PC-9 (cell line): ENCODE results near the gene COLEC11. TPM values are rescaled to one million over a fixed set of nuclear protein-coding genes. Genes with fewer than 3 reads are reported as not detected.

ENCODE experiments used
- BruUV-seq: library from RNA; stranded (reverse); fragments of 400-500 nt; replicated peaks from 2 replicates; lab custom pipeline; 2021; lab: Mats Ljungman, UMichigan
- CTCF ChIA-PET: fragments of 300-600 bp; sonication (Branson Sonifier 250); formaldehyde crosslinking; loops from one replicate; lab custom pipeline; 2022; ENCODE audit warnings: antibody characterized with exemption; lab: Charles Lee
- POLR2A ChIA-PET: fragments of 300-600 bp; sonication (Branson Sonifier 250); formaldehyde crosslinking; loops from one replicate; lab custom pipeline; 2022; ENCODE audit warnings: antibody characterized with exemption; ENCODE audit not compliant: unreplicated experiment; lab: Charles Lee
- DNase-seq, 2 experiments: peaks; one replicate each; pipeline versions ENCODE4 v3.0.0 to v3.0.0-alpha.2; 2015 to 2022; ENCODE audit warnings: mixed read lengths in 1 of 2
- H2AFZ ChIP-seq: fragments of 200-600 bp; sonication (generic); 2 replicates; pipeline ENCODE4 v1.8.1; 2017; ENCODE audit warnings: antibody characterized with exemption
- H3F3A ChIP-seq: fragments of 200-600 bp; sonication (generic); 2 replicates; pipeline ENCODE4 v1.8.1; 2017; ENCODE audit warnings: antibody characterized with exemption, mild to moderate bottlenecking, low read depth; ENCODE audit not compliant: insufficient read depth
- H3K27ac ChIP-seq: fragments of 200-600 bp; sonication (generic); 2 replicates; pipeline ENCODE4 v1.6.1; 2016; ENCODE audit warnings: mixed run types
- H3K27me3 ChIP-seq: fragments of 200-600 bp; sonication (generic); 2 replicates; pipeline ENCODE4 v1.6.1; 2016; ENCODE audit warnings: low read depth, mixed run types; ENCODE audit not compliant: insufficient read depth
- H3K36me3 ChIP-seq: fragments of 200-600 bp; sonication (generic); 2 replicates; pipeline ENCODE4 v1.6.1; 2016; ENCODE audit warnings: low read depth, mixed run types
- H3K4me1 ChIP-seq: fragments of 200-600 bp; sonication (generic); replicated peaks from 2 replicates; pipeline ENCODE4 v1.6.1; 2016; ENCODE audit warnings: mixed run types; ENCODE audit not compliant: insufficient read depth
- H3K4me2 ChIP-seq: fragments of 200-600 bp; sonication (generic); 2 replicates; pipeline ENCODE4 v1.6.1; 2017; ENCODE audit warnings: mixed run types
- H3K4me3 ChIP-seq: fragments of 200-600 bp; sonication (generic); 2 replicates; pipeline ENCODE4 v1.6.1; 2016; ENCODE audit warnings: mixed run types
- H3K79me2 ChIP-seq: fragments of 200-600 bp; sonication (generic); 2 replicates; pipeline ENCODE4 v1.6.1; 2017; ENCODE audit warnings: low read depth, mixed run types
- H3K9me2 ChIP-seq: fragments of 200-600 bp; sonication (generic); 2 replicates; pipeline ENCODE4 v1.8.1; 2017; ENCODE audit warnings: mild to moderate bottlenecking; ENCODE audit not compliant: insufficient read depth
- H3K9me3 ChIP-seq: fragments of 200-600 bp; sonication (generic); 2 replicates; pipeline ENCODE4 v1.8.1; 2016; ENCODE audit warnings: low read depth; ENCODE audit not compliant: insufficient read depth
- H4K20me1 ChIP-seq: fragments of 200-600 bp; sonication (generic); 2 replicates; pipeline ENCODE4 v1.8.1; 2017; ENCODE audit not compliant: insufficient read depth
- EZH2 ChIP-seq: fragments of 200-600 bp; sonication (generic); IDR thresholded peaks from 2 replicates; pipeline ENCODE4 v1.8.0; 2017; ENCODE audit warnings: antibody characterized with exemption, low read depth
- intact Hi-C: fragments of 100-400 bp; cut with micrococcal nuclease; formaldehyde crosslinking; loops from one replicate; pipeline ENCODE4 v1.10.0; 2022; ENCODE audit not compliant: unreplicated experiment
- total RNA-seq: library from RNA; stranded (reverse); gene quantifications from 2 replicates; pipeline ENCODE4 v1.2.3, GENCODE V29; 2021
- TF ChIP-seq, protein P1 (sequence below): fragments of 200-600 bp; sonication (generic); conservative IDR thresholded peaks from 2 replicates; pipeline ENCODE4 v1.6.1; 2017; ENCODE audit warnings: mixed run types, antibody characterized with exemption, mild to moderate bottlenecking, moderate library complexity

COLEC11 gene
- total RNA-seq, 1 experiment from 2014 or later: 2.4 TPM

GRCh38 chr2:3580449-3580848, 14.5 kb upstream of the COLEC11 start:
- H3K9me3 ChIP-seq: no peaks in the 10 kb centered on the region
- H3K79me2 ChIP-seq: peaks cover 62% of the 10 kb centered on the region
- no peak overlapping the region for H2AFZ ChIP-seq
- H3K4me1 ChIP-seq: peaks cover 27% of the 10 kb centered on the region
- H3K4me2 ChIP-seq: peak overlapping the region; percentile 98; the same call in 1 of the 2 replicates
- TF ChIP-seq EZH2: no peak
- TF ChIP-seq, protein P1, sequence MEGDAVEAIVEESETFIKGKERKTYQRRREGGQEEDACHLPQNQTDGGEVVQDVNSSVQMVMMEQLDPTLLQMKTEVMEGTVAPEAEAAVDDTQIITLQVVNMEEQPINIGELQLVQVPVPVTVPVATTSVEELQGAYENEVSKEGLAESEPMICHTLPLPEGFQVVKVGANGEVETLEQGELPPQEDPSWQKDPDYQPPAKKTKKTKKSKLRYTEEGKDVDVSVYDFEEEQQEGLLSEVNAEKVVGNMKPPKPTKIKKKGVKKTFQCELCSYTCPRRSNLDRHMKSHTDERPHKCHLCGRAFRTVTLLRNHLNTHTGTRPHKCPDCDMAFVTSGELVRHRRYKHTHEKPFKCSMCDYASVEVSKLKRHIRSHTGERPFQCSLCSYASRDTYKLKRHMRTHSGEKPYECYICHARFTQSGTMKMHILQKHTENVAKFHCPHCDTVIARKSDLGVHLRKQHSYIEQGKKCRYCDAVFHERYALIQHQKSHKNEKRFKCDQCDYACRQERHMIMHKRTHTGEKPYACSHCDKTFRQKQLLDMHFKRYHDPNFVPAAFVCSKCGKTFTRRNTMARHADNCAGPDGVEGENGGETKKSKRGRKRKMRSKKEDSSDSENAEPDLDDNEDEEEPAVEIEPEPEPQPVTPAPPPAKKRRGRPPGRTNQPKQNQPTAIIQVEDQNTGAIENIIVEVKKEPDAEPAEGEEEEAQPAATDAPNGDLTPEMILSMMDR: no peak
- no TSS peak for BruUV-seq
- CTCF ChIA-PET: interaction anchor here (0.6 kb wide), 1 partner anchor 160 kb away, joined by 3 read pairs; no protein-coding TSS in a partner anchor
- H3K4me3 ChIP-seq: no peak overlapping the region
- DNase-seq: no peak
- peaks cover 95% of the 10 kb centered on the region for H4K20me1 ChIP-seq
- peaks cover 78% of the 10 kb centered on the region for H3K36me3 ChIP-seq
- intact Hi-C loops: no loop called here
- no peaks in the 10 kb centered on the region for H3K27me3 ChIP-seq
- H3K9me2 ChIP-seq: no peaks in the 10 kb centered on the region
- H3F3A ChIP-seq: peaks cover 94% of the 10 kb centered on the region
- POLR2A ChIA-PET: no interaction called here
- H3K27ac ChIP-seq: no peak overlapping the region

- intact Hi-C loops: no loop called here
- TF ChIP-seq EZH2: no peak
- TF ChIP-seq, protein P1: no peak
- ChIA-PET POLR2A (interaction anchor here (0.6 to 0.7 kb wide), 2 partner anchors 19 to 73 kb away, joined by 3 to 6 read pairs; no protein-coding TSS in a partner anchor), CTCF (no interaction called here)
- Histone ChIP-seq H3K79me2 (peaks cover 51% of the 10 kb centered on the region), H3K4me3 (no peak overlapping the region), H3F3A (peaks cover 88% of the 10 kb centered on the region), H3K27ac (no peak overlapping the region), H2AFZ (no peak overlapping the region), H3K4me2 (no peak overlapping the region), H3K27me3 (no peaks in the 10 kb centered on the region), H3K4me1 (peaks cover 26% of the 10 kb centered on the region), H3K9me2 (no peaks in the 10 kb centered on the region), H3K36me3 (peaks cover 68% of the 10 kb centered on the region), H4K20me1 (peaks cover 86% of the 10 kb centered on the region), H3K9me3 (no peaks in the 10 kb centered on the region)
- DNase-seq: no peak
- BruUV-seq: no TSS peak
Measured at GRCh38 chr2:3581367-3582262, 13.3 kb upstream of the COLEC11 start.

- H3K9me2 ChIP-seq: no peaks in the 10 kb centered on the region
- H4K20me1 ChIP-seq: peaks cover 61% of the 10 kb centered on the region
- peaks cover 26% of the 10 kb centered on the region for H3K79me2 ChIP-seq
- ChIA-PET CTCF (interaction anchor here (0.6 kb wide), 1 partner anchor 1767 kb away, joined by 3 read pairs; no protein-coding TSS in a partner anchor), POLR2A (interaction anchor here (0.7 kb wide), 1 partner anchor 90 kb away, joined by 3 read pairs; no protein-coding TSS in a partner anchor)
- no TSS peak for BruUV-seq
- intact Hi-C loops: no loop called here
- H3F3A ChIP-seq: peaks cover 75% of the 10 kb centered on the region
- H2AFZ ChIP-seq: no peak overlapping the region
- TF ChIP-seq, protein P1: no peak
- TF ChIP-seq EZH2: no peak
- H3K4me2 ChIP-seq: no peak overlapping the region
- H3K36me3 ChIP-seq: peaks cover 45% of the 10 kb centered on the region
- H3K27me3 ChIP-seq: no peaks in the 10 kb centered on the region
- DNase-seq: no peak
- peaks cover 3% of the 10 kb centered on the region; the same call in 1 of the 2 replicates for H3K4me1 ChIP-seq
- H3K4me3 ChIP-seq: no peak overlapping the region
- H3K27ac ChIP-seq: no peak overlapping the region
- no peaks in the 10 kb centered on the region for H3K9me3 ChIP-seq
Measured at GRCh38 chr2:3584076-3584475, 10.8 kb upstream of the COLEC11 start.
